Activated CD4-positive, alpha-beta T cell treated with anti-CD3 and anti-CD28 coated beads, Interleukin-2, amount 50 U/mL, for 48 hours (primary cell): ENCODE measurements around the gene CPZ.

ENCODE experiments used
- DNase-seq, 2 experiments: peaks; one replicate each; pipeline ENCODE4 v3.0.0-alpha.2; 2020

CPZ gene

DNA sequence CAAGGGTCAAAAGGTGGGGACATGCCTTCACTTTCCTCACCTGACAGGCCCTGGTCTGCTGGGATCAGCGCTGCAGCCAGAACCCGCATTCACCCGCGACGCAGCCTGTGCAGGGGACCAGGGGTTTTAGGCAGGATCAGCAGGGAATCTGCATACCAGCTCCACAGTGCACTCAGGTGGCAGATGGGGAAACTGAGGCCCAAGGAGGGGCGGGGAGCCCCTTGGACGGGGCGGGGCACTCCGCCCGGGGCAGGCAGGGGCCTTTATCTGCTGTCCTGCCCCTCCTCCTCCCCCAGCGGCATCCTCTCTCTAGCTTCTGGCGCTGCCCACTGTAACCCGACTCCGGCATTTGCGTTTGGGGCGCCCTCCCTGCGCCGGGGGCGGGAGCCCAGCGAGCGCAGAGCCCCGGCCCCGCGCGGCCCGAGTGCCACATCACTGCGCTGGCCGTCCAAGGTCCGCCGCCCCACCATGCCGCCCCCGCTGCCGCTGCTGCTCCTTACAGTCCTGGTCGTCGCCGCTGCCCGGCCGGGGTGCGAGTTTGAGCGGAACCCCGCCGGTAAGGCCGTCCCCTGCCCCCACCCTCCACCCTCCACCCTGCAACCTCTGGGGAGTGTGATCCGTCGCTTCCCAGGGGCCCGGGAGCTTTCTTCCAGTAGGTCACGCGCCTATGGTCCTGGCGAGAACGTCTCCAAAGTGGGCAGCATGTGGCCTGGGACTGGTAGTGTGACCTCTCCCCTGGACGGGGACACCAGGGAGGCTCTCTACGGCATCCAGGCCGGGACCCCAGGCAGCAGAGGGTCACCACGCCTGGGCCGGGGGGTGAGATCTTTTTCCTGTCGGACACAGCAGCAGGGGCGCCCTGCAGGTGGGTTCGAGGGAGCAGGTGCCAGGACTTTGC lies at the start of gene CPZ:
TSS of gene CPZ (plus strand) at position 400 of the 898 bp plus-strand sequence. CDS start at position 469, 69 bp downstream.
- no peak for DNase-seq

DNA sequence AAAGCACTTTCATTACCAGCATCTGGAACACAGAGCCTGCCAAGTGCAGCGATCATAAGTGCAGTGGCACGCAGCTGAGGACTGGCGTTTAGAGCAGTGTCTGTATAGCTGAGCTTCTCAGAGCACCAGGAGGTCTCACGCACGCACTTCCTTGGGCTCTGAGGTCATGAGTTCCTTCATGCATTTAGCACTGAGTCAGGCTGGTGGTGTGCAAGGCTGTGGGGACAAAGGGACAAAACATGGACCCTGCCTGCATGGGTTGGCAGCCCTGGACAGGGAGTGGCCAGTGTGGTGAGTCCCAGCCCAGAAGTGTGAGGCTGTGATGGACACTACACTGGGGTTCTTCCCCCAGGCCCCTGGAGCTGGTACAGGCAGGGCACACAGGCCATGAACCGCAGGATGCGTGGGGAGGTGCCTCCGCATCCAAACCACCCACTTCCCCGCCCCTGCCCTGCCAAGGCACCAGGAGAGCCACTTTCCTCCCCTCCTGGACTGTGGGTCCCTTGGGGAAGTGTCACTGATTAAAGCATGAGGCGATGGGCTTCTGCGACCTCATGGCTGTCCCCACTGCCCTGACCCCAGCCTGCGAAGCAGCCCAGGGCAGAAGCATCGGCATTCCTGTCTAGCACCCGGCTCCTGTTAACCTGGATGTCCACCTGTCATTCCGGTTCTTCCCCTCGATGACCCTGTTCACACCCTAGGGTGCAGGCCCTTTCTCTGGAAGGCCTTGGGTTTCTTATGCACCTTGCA lies 49.6 kb upstream of the CPZ start:
- no peak for DNase-seq

DNA sequence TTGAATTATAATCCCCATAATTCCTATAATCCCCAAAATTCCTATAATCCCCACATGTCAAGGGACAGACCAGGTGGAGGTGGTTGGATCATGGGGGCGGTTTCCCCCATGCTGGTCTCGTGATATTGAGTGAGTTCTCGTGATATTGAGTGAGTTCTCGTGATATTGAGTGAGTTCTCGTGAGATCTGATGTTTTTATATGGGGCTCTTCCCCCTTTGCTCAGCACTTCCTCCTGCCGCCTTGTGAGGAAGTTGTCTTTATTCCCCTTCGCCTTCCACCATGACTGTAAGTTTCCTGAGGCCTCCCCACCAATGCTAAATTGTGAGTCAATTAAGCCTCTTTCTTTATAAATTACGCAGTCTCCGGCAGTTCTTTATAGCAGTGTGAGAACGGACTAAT lies 48.9 kb upstream of the CPZ start:
- no peak for DNase-seq

DNA sequence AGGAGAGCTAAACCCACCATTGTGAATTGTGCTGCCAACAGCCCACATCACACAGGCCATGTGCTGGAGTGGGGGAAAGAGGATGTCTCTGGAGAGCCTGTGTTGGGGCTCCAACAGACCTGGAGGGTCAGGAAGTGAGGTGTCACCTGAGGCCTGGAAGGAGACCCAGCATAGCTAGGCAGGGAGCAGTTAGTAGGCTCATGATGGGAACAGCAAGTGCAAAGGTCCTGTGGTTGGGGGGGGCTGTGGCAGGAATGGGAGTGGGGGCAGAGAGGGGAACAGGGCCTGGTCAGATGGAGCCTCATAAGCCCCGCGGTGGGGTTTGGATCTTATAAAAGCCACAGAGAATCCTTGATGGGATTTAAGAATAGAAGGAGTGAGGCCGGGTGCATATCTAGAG lies 48.3 kb upstream of the CPZ start:
- DNase-seq = no peak

DNA sequence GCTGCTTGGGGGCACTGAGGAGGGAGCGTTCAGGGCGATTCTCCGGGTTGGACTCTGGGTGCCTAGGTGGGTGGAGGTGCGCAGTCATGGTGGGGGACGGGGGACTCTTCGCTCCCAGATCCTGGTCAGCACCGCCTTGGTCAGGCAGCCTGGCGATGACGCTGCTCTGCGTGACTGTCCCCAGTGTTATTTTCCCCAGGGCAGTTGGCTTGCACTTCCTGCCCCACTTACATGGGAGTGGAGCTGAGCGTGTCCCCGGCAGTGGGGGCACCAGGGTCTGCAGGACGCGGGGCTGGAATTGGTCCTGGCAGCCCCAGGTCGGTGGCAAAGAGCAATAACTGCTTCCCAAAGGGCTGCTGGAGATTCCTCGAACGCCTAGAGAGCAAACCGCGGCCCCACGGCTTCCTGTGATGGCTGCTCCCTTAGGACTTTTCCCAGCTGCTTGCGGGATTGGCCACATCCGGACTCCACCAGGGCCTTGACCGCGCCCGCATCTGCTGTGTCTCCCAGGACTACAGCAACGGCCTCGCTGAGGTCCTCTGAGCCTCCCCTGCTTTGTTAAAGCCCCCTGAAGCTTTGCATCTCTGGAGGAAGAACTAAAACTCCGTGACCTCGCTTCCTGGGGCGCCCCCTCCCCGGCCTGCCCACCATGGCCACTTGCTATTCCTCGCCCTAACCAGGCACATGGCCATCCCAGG lies 47.7 kb upstream of the CPZ start:
- no peak for DNase-seq

DNA sequence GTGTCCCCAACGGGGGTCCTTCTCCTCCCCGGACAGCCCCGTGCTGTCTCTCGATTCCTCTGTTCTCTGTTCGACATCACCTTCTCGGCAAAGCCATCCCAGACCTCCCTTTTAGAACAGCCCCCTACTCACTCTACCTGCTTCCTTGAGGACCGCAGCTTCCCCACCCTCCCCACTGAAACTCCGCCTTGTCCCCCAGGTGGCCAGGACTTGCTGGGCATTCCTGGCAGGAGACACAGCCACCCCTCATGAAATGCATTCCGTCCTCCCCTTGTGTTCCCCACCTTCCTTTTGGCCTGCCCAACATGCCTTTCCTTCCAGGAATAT lies 47.2 kb upstream of the CPZ start:
- DNase-seq = no peak

DNA sequence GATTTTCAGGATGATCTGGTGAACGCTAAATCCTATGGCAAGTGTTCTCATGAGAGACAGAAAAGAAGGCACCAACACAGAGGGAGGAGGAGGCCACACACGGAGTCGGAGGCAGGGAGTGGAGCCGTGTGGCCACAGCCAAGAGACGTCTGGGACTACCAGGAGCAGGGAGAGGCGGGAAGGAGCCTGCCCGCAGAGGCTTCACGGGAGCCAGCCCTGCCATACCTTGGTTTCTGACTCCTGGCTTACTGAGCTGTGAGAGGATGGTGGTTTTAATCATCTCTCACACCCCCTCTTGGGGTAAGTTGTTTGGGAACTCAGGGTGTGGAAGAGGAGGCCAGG lies 45.8 kb upstream of the CPZ start:
- no peak for DNase-seq

DNA sequence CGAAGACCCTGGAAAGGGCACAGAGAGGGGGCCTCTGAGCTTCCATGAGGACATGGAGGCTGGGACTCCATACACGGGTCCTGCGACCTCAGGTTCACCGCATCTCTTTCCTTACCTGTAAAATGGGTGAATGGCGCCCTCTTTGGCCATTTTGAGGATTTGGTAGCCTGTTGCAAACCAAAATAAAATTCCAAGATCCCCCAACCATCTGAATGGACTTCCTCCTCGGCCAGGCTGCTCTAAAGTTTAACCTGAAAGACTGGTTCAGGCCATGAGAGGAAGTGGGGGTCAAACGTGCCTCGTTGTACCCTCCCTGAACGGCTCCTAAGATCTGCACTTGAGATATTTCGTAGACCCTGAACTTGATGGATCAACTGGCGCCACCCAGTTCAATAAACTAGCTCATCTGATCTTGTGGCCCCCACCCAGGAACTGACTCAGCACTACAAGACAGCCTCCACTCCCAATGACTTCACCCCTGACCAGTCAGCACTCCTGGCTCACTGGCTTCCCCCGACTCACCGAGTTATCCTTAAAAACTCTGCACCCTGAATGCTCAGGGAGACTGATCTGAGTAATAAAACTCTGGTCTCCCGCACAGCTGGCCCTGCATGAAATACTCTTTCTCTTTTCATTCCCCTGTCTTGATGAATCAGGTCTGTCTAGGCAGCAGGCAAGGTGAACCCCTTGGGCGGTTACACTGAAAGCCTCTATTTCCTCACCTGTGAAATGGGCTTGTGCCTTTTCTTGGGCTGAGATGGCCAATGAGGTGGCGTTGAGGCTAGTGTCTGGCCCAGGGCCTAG lies 45.3 kb upstream of the CPZ start:
- DNase-seq = peak in 1 of 2 experiments; percentile 16

DNA sequence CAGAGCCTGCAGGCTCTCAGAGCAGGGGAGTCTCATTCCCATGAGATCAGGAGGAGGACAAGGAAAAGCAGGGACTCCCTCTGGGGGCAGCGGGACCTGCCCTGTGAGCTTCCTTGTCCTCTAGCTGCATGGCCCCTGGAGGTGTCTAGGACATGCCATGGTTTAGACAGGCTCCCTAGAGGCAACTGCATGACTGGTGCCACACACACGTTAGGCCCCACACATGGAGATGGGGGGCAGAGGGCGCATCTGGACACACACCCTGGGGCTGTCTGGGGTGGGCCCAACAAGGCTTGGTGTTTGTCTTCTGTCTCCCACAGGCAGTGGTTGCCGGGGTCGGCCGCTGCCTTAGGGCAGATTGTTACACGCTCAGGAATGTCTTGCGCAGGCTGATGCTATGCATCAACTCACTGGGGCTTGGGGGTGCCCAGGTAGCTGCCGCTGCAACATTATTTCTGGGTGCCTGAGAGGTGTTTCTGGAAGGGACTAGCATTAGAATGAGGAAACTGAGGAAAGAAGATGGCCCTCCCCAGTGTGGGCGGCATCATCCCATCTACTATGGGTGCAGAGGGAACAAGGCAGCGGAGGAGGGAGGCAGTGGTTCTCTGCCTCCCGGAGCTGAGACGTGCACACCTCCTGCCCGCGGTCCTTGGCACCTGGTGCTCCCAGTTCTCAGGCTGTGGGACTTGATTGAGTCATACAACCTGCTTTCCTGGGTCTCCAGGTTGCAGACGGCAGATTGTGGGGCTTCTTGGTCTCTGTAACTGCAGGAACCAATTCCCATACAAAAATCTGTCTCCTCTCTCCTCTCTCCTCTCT lies 44.4 kb upstream of the CPZ start:
- no peak for DNase-seq

DNA sequence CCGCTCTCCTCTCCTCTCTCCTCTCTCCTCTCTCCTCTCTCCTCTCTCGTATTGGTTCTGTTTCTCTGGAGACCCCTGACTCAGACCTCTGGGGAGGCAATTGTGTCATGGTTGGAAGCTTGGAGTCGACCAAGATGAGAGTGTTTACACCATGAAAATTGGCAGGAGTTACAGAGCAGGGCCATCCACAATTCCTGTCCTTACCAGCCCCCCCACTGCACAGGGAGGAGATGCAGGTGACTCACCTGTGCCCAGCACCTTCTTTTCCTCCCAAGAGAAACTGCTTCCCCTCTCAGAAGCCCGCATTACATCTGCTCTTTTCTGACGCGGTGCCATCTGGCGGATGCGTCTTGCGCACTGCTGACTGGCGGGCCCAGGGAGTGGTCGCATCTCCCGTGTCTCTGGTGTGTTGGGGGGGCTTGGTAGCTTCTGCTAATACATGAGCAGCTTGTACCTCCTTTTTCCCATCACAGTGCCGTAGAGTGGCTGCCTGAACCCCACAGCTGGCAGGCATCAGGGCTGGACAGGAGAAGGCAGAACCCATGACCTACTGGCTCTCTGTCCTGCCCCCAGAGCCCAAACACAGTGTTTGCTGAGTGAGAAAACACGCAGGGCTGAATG lies 43.7 kb upstream of the CPZ start:
- DNase-seq = no peak

DNA sequence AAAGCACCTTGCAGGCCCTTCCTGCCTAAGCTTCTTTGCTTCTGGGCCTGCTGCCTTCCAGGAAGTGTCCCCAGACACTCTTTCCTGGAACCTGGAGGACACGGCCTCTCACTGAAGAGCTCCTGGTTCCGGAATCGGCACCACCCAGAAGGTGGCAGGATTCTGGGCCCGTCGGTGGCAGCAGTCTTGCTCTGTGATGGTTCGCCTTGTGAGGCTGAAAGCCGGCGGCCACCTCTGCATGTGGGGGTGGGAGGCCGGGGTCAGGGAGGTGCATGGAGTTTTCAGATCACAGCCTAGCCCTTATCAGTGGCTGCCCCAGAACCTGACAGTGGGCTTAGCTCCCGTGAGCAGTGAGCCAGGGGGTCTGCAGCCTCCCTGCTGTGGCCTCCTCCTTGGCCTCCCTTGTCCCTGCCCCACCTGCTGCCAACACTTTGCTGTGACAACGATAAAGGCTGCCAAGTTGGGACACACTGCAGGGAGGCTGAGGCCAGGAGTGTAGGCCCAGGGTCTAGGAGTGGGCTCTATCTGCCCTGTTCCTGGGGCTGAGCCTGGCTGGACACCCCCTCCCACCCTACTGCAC lies 43.1 kb upstream of the CPZ start:
- no peak for DNase-seq

DNA sequence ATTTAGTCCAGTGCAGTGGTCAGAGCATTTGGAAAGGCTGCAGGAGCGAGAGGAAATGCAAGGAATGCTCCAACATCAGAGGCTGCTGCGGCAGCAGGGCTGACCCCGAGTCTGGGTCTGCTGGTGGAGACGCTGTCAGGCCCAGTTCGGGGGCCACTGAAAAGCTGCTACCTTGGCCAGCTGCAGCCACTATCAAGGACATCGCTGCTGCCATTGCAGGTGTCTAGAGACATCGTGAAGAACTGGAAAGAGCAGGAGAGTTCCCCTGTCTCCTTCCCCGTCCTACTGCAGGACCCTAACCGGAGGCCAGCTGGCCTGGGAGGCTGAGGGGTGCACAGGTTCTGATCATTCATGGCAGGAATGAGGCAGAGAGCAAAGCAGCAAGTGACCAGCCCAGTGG lies 41.9 kb upstream of the CPZ start:
- DNase-seq = no peak

DNA sequence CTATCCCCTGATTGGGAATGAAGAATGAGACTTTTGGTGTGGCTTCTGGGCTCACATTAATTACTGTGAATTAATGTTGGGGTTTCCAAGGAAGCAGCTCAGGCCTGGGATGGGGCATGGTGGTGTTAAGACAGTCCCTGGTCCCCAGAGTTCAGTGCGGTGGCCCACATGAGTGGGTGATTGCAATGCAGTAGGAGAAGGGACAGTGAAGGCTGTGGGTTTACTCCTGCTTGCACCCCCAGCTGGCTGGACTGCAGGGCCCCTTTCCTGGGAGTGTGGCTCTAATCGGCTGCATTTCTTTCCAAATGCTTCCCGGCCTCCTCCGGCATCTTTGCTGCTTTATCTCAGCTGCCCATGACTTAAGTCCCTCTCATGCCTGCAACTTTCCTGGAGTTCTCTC lies 40.5 kb upstream of the CPZ start:
- no peak for DNase-seq

DNA sequence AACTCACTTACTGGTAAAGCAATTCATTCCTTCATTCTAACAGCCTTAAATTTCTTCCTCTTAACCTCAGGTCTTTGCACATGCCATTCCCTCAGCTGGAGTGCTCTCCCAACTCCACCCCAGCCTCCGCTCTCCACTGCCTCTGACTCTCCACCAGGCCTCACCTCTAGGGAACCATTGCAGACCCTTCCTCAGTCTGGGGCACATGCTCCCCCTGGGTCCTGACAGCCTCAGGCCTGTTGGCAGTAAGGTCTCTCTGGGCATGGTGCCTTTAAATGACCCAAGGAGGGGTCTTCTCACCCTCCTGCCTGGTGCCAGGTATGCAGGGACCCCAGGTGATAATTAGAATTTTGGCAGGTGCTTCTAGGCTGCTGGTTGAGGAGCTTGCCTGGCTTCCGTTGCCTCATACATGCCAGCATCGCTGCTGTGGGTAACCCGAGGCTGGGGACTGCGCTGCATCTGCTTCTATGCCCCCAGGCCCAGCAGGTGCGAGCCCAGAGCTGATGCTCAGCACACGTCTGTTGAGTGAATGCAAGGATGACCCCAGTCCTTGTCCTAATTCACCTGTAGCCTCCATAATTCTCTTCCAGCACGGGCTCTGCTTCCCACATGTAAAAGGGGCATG lies 39.9 kb upstream of the CPZ start:
- no peak for DNase-seq

DNA sequence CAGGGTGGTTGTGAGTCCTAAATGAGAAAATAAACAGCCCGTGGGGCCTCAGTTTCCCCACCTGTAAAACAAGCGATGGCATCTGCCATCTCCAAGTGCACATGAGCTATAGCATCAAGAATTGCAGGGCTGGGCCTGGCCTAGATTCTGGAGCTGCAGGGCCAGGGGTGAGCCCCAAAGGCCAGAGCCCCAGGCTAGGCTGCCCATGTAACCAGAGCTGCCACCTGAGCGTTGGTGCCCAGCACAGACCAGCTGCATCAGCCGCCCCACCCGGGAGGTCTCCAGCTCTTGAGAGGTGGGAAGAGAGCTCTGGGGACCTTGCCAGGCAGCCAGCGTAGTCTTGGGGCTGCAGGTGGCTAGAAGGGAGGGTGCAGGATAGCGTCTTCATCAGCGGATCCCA lies 39.3 kb upstream of the CPZ start:
- DNase-seq = no peak

DNA sequence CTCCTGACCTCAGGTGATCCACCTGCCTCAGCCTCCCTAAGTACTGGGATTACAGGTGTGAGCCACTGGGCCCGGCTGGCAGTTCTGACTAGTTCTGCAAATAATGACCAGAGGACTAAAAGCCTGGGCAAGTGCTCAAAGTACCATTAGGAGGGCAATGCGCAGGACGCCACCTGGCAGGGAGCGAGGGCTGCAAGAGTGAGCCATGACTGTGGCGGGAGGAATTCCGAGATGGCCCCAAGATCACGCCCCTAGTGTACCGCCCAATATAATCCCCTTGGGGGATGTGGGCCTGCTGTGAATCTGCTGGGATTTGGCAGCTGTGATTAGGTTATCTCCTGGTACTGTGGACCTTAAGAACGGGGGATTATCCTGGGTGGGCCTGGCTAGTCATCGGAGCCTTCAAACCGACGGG lies 38.6 kb upstream of the CPZ start:
- DNase-seq = no peak

DNA sequence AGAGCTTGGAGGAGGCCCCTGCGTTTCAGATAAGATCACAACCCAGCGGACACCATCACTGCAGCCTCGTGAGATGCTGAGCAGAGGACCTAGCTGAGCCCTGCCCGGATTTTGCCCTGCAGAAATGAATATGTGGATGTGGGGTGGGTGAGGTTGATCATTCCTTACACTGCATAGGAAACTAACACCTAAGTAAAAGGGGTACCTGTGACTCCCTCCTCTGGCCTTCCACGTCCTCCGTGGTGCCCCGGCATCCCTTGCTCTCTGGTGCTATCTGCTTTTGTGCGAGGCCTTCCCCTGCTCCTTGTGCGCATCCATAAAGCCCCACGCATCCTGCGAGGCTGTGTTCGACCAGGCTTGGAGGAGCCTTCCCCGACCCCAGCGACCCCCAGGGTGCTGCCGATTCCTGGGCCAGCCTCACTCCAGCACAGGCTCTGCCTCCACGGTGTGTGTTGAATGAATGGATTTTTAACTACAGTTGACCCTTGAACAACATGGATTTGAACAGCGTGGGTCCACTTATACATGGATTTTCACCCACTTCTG lies 37.9 kb upstream of the CPZ start:
- DNase-seq = no peak

DNA sequence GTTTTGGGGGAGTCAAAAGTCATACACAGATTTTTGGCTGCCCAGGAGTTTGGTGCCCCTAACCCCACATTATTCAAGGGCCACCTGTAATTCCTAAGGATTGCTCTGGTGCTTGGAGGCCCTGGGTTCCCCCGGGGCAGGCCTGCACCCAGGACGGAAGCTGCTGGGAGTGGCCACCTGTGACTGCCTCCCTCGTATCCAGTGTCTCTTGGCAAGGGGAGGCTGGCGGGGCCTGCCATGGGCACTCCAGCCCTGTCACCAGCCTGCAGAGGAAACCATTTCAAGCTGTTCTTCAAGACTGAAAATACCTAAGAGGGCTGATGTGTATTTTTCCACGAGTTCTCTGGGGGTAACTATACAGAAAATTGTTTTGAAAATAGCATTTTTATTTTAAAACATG lies 36.8 kb upstream of the CPZ start:
- DNase-seq = no peak

DNA sequence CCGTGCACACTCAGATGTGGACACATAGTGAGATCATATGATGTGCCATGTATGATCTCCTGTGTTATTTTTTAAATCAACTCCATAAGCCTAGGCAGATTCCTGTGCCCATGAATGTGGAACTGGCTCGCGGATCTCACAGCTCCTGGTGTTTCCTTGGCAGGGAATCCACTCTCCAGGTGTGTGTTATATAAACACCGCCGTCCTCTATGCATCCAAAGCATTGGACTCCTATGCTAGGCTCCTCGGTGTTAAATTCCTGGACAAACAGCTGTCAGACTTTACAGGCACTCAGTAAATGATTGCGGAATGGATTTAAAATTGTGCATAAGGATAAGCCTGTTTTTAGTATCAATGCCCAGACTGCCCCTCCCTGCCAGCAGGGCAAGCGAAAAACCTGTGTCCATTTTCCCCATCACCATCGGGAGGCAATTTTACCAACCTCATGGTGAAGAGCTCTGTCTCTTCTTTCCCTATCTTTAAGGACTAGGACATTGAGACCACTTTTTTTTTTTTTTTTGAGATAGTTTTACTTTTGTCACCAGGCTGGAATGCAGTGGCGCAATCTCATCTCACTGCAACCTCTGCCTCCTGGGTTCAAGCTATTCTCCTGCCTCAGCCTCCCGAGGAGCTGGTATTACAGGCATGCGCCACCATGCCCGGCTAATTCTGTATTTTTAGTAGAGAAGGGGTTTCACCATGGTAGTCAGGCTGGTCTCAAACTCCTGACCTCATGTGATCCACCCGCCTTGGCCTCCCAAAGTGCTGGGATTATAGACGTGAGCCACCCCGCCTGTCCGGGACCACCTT lies 36.0 kb upstream of the CPZ start:
- no peak for DNase-seq
